ENCODE measurements around the gene GALNTL6. TPM values are rescaled to one million over a fixed set of nuclear protein-coding genes. Genes with fewer than 3 reads are reported as not detected.
"Not testable (repeated sequence)": the region's sequence is repeated elsewhere in the genome, so short reads cannot be mapped to it uniquely, and the experiment has no call there.

Gene GALNTL6
- total RNA-seq, 2 donors from 2014 or later: 0.71 TPM; not detected in 1

- no peak overlapping the region for H3K4me3 Mint-ChIP-seq
- peaks cover 25% of the 10 kb centered on the region for H3K9me3 ChIP-seq (ENCODE audit: control insufficient read depth, low read length)
- H3K27ac ChIP-seq (ENCODE audit: low read depth, low read length): no peak overlapping the region
- H3K36me3 Mint-ChIP-seq (ENCODE audit: low read depth): peaks cover 7% of the 10 kb centered on the region
- WGBS, 2 experiments (ENCODE audit: insufficient coverage in 1 of 2, insufficient read length in 1 of 2): 91% methylated on average over 4 of the region's 4 CpGs; no CpG with 5 or more reads in 1 of the 2 experiments
- DNase-seq: no peak
- H3K4me1 ChIP-seq (ENCODE audit: control insufficient read depth, insufficient read depth, low read length): peaks cover 5% of the 10 kb centered on the region
- peaks cover 35% of the 10 kb centered on the region for H3K4me1 Mint-ChIP-seq
- TF ChIP-seq CTCF (conservative IDR thresholded peaks at IDR 0.05): no peak
- no peaks in the 10 kb centered on the region for H3K27me3 ChIP-seq (ENCODE audit: control insufficient read depth, insufficient read depth, low read length, poor library complexity, severe bottlenecking)
- no peak overlapping the region for H3K27ac Mint-ChIP-seq
- peaks cover 49% of the 10 kb centered on the region for H3K27me3 Mint-ChIP-seq (ENCODE audit: insufficient read depth)
- peaks cover 23% of the 10 kb centered on the region for H3K9me3 Mint-ChIP-seq
- no peaks in the 10 kb centered on the region for H3K36me3 ChIP-seq (ENCODE audit: control insufficient read depth, insufficient read depth, low read length)
- no peak overlapping the region for H3K4me3 ChIP-seq (ENCODE audit: low read length)
- no peak overlapping the region for H3K9ac ChIP-seq (ENCODE audit: extremely low read depth, low read length, poor library complexity, severe bottlenecking)
Observed at GRCh38 chr4:172727631-172728030, 914.4 kb downstream of the GALNTL6 start.

- 92 to 100% methylated on average over 1 to 3 of the region's 3 CpGs for WGBS, 2 experiments (ENCODE audit: insufficient coverage in 1 of 2, insufficient read length in 1 of 2)
- not testable (repeated sequence) for H3K27me3 ChIP-seq (ENCODE audit: control insufficient read depth, insufficient read depth, low read length, poor library complexity, severe bottlenecking); DNase-seq; H3K27ac ChIP-seq (ENCODE audit: low read depth, low read length); H3K27ac Mint-ChIP-seq; H3K4me1 ChIP-seq (ENCODE audit: control insufficient read depth, insufficient read depth, low read length); H3K36me3 ChIP-seq (ENCODE audit: control insufficient read depth, insufficient read depth, low read length); H3K4me3 Mint-ChIP-seq; H3K4me1 Mint-ChIP-seq; H3K9ac ChIP-seq (ENCODE audit: extremely low read depth, low read length, poor library complexity, severe bottlenecking)
- Histone ChIP-seq H3K9me3 (ENCODE audit: control insufficient read depth, low read length) (peaks cover 67% of the 10 kb centered on the region), H3K4me3 (ENCODE audit: low read length) (peak overlapping the region; percentile 58)
- H3K36me3 Mint-ChIP-seq (ENCODE audit: low read depth): peaks cover 22% of the 10 kb centered on the region
- H3K9me3 Mint-ChIP-seq: peaks cover 79% of the 10 kb centered on the region
- H3K27me3 Mint-ChIP-seq (ENCODE audit: insufficient read depth): peaks cover 18% of the 10 kb centered on the region
Observed at GRCh38 chr4:172733645-172734044, 920.4 kb downstream of the GALNTL6 start.

- WGBS, 2 experiments (ENCODE audit: insufficient coverage in 1 of 2, insufficient read length in 1 of 2): 93% methylated on average over 4 of the region's 4 CpGs
- Mint-ChIP-seq H3K27ac (no peak overlapping the region), H3K4me3 (no peak overlapping the region), H3K27me3 (ENCODE audit: insufficient read depth) (peaks cover 11% of the 10 kb centered on the region), H3K36me3 (ENCODE audit: low read depth) (peaks cover 19% of the 10 kb centered on the region), H3K4me1 (no peaks in the 10 kb centered on the region), H3K9me3 (peaks cover 74% of the 10 kb centered on the region)
- no peak overlapping the region for H3K9ac ChIP-seq (ENCODE audit: extremely low read depth, low read length, poor library complexity, severe bottlenecking)
- H3K27ac ChIP-seq (ENCODE audit: low read depth, low read length): no peak overlapping the region
- no peaks in the 10 kb centered on the region for H3K27me3 ChIP-seq (ENCODE audit: control insufficient read depth, insufficient read depth, low read length, poor library complexity, severe bottlenecking)
- TF ChIP-seq CTCF (conservative IDR thresholded peaks at IDR 0.05): no peak
- H3K36me3 ChIP-seq (ENCODE audit: control insufficient read depth, insufficient read depth, low read length): no peaks in the 10 kb centered on the region
- H3K9me3 ChIP-seq (ENCODE audit: control insufficient read depth, low read length): peaks cover 58% of the 10 kb centered on the region
- H3K4me3 ChIP-seq (ENCODE audit: low read length): peak overlapping the region; percentile 58
- DNase-seq: no peak
- H3K4me1 ChIP-seq (ENCODE audit: control insufficient read depth, insufficient read depth, low read length): no peaks in the 10 kb centered on the region
Observed at GRCh38 chr4:172734555-172734954, 921.4 kb downstream of the GALNTL6 start.

GRCh38 chr4:172736046-172736445 lies 922.8 kb downstream of the GALNTL6 start:
- Mint-ChIP-seq H3K27me3 (ENCODE audit: insufficient read depth) (peaks cover 4% of the 10 kb centered on the region), H3K4me1 (no peaks in the 10 kb centered on the region), H3K36me3 (ENCODE audit: low read depth) (peaks cover 19% of the 10 kb centered on the region), H3K9me3 (peaks cover 67% of the 10 kb centered on the region), H3K4me3 (no peak overlapping the region), H3K27ac (no peak overlapping the region)
- Histone ChIP-seq H3K4me3 (ENCODE audit: low read length) (peak overlapping the region; percentile 64), H3K27me3 (ENCODE audit: control insufficient read depth, insufficient read depth, low read length, poor library complexity, severe bottlenecking) (no peaks in the 10 kb centered on the region), H3K36me3 (ENCODE audit: control insufficient read depth, insufficient read depth, low read length) (no peaks in the 10 kb centered on the region), H3K4me1 (ENCODE audit: control insufficient read depth, insufficient read depth, low read length) (no peaks in the 10 kb centered on the region), H3K9me3 (ENCODE audit: control insufficient read depth, low read length) (peaks cover 56% of the 10 kb centered on the region), H3K27ac (ENCODE audit: low read depth, low read length) (no peak overlapping the region), H3K9ac (ENCODE audit: extremely low read depth, low read length, poor library complexity, severe bottlenecking) (no peak overlapping the region)
- DNase-seq: no peak
- 79 to 87% methylated on average over 5 of the region's 5 CpGs for WGBS, 2 experiments (ENCODE audit: insufficient coverage in 1 of 2, insufficient read length in 1 of 2)
- no peak for TF ChIP-seq CTCF (conservative IDR thresholded peaks at IDR 0.05)

Data from endodermal cell (in vitro differentiated cells).